H9 (cell line): ENCODE measurements around the gene C1orf74. TPM values are rescaled to one million over a fixed set of nuclear protein-coding genes. Genes with fewer than 3 reads are reported as not detected.

Source experiments
- DNase-seq: peaks from one replicate; pipeline ENCODE4 v3.0.0-alpha.2; 2017
- H2AFZ ChIP-seq: one replicate; pipeline ENCODE4 v1.6.1; 2013; ENCODE audit warnings: mild to moderate bottlenecking, low read length, control low read depth, moderate library complexity
- H2AK5ac ChIP-seq: 2 replicates; pipeline ENCODE4 v1.6.1; 2013; ENCODE audit warnings: low read length, control low read depth, mixed read lengths; ENCODE audit not compliant: insufficient read length
- H2BK120ac ChIP-seq: one replicate; pipeline ENCODE4 v1.6.1; 2013; ENCODE audit warnings: low read depth, mild to moderate bottlenecking, low read length, control low read depth, inconsistent platforms; ENCODE audit not compliant: poor library complexity, severe bottlenecking
- H2BK12ac ChIP-seq: 2 replicates; pipeline ENCODE4 v1.6.1; 2013; ENCODE audit warnings: low read length, control low read depth, mixed read lengths, low read depth; ENCODE audit not compliant: insufficient read length
- H2BK15ac ChIP-seq: 2 replicates; pipeline ENCODE4 v1.6.1; 2013; ENCODE audit warnings: low read depth, low read length, control low read depth
- H2BK20ac ChIP-seq: one replicate; pipeline ENCODE4 v1.6.1; 2013; ENCODE audit warnings: low read depth, mild to moderate bottlenecking, low read length, control low read depth, inconsistent platforms; ENCODE audit not compliant: poor library complexity, severe bottlenecking
- H2BK5ac ChIP-seq: 2 replicates; pipeline ENCODE4 v1.6.1; 2013; ENCODE audit warnings: low read length, control low read depth, mixed read lengths; ENCODE audit not compliant: insufficient read length
- H3K14ac ChIP-seq: 2 replicates; pipeline ENCODE4 v1.6.1; 2013; ENCODE audit warnings: low read length, control low read depth; ENCODE audit not compliant: insufficient read depth
- H3K18ac ChIP-seq: 2 replicates; pipeline ENCODE4 v1.6.1; 2013; ENCODE audit warnings: low read depth, mild to moderate bottlenecking, mixed read lengths, low read length, control low read depth; ENCODE audit not compliant: insufficient read length
- H3K23ac ChIP-seq: 2 replicates; pipeline ENCODE4 v1.6.1; 2013; ENCODE audit warnings: low read length, control low read depth, mixed read lengths, low read depth; ENCODE audit not compliant: insufficient read length
- H3K23me2 ChIP-seq: 2 replicates; pipeline ENCODE4 v1.6.1; 2013; ENCODE audit warnings: low read depth, mild to moderate bottlenecking, mixed read lengths, low read length, control low read depth; ENCODE audit not compliant: insufficient read length, poor library complexity, severe bottlenecking
- H3K27ac ChIP-seq: 2 replicates; pipeline ENCODE4 v1.5.1; 2013; ENCODE audit warnings: low read length, control low read depth, mixed read lengths, low read depth; ENCODE audit not compliant: insufficient read length
- H3K27me3 ChIP-seq: 2 replicates; pipeline ENCODE4 v1.6.1; 2013; ENCODE audit warnings: low read length, control low read depth, inconsistent platforms; ENCODE audit not compliant: insufficient read depth
- H3K4ac ChIP-seq: 2 replicates; pipeline ENCODE4 v1.6.1; 2013; ENCODE audit warnings: low read depth, mild to moderate bottlenecking, control low read depth, inconsistent platforms, low read length, moderate library complexity
- H3K4me1 ChIP-seq: 2 replicates; pipeline ENCODE4 v1.6.1; 2013; ENCODE audit warnings: low read length, control low read depth, inconsistent platforms; ENCODE audit not compliant: insufficient read depth
- H3K4me2 ChIP-seq: 2 replicates; pipeline ENCODE4 v1.6.1; 2013; ENCODE audit warnings: low read length, control low read depth, mixed read lengths; ENCODE audit not compliant: insufficient read length, insufficient read depth
- H3K56ac ChIP-seq: 2 replicates; pipeline ENCODE4 v1.6.1; 2013; ENCODE audit warnings: low read depth, mild to moderate bottlenecking, mixed read lengths, low read length, control low read depth; ENCODE audit not compliant: insufficient read length
- H3K79me1 ChIP-seq: 2 replicates; pipeline ENCODE4 v1.6.1; 2013; ENCODE audit warnings: low read depth, mild to moderate bottlenecking, moderate library complexity, low read length, control low read depth, inconsistent platforms; ENCODE audit not compliant: insufficient read depth, poor library complexity, severe bottlenecking
- H3K79me2 ChIP-seq: 2 replicates; pipeline ENCODE4 v1.6.1; 2013; ENCODE audit warnings: low read length, control low read depth, inconsistent platforms; ENCODE audit not compliant: insufficient read depth
- H3K9ac ChIP-seq: 2 replicates; pipeline ENCODE4 v1.6.1; 2013; ENCODE audit warnings: low read length, control low read depth, mixed read lengths; ENCODE audit not compliant: insufficient read length; ENCODE audit errors: extremely low read depth
- H3K9me3 ChIP-seq: one replicate; pipeline ENCODE4 v1.6.1; 2013; ENCODE audit warnings: low read depth, low read length, inconsistent platforms; ENCODE audit not compliant: control insufficient read depth
- H3T11ph ChIP-seq: one replicate; pipeline ENCODE4 v1.6.1; 2013; ENCODE audit warnings: mild to moderate bottlenecking, low read length, control low read depth, inconsistent platforms
- H4K20me1 ChIP-seq: one replicate; pipeline ENCODE4 v1.6.1; 2013; ENCODE audit not compliant: control insufficient read depth, insufficient read length, insufficient read depth
- H4K5ac ChIP-seq: 2 replicates; pipeline ENCODE4 v1.6.1; 2013; ENCODE audit warnings: low read depth, mild to moderate bottlenecking, mixed read lengths, low read length, control low read depth; ENCODE audit not compliant: insufficient read length
- H4K8ac ChIP-seq: replicated peaks from 2 replicates; pipeline ENCODE4 v1.6.1; 2013; ENCODE audit warnings: low read length, control low read depth, mixed read lengths, low read depth; ENCODE audit not compliant: insufficient read length
- H4K91ac ChIP-seq: 2 replicates; pipeline ENCODE4 v1.6.1; 2013; ENCODE audit warnings: low read depth, mild to moderate bottlenecking, moderate library complexity, mixed read lengths, low read length, control low read depth; ENCODE audit not compliant: insufficient read length
- H3K27ac Mint-ChIP-seq, 3 experiments: 2 replicates in 2 of 3; 3 replicates in 1 of 3; pipeline ENCODE4 v1.8.0; 2020 to 2021; ENCODE audit warnings: mixed read lengths in 3 of 3, mild to moderate bottlenecking in 1 of 3, moderate library complexity in 1 of 3
- H3K27me3 Mint-ChIP-seq: 2 replicates; pipeline ENCODE4 v1.8.0; 2021; ENCODE audit warnings: low read depth, mild to moderate bottlenecking, moderate library complexity, mixed read lengths
- H3K36me3 Mint-ChIP-seq, 3 experiments: 2 replicates in 2 of 3; 3 replicates in 1 of 3; pipeline ENCODE4 v1.8.0; 2020 to 2021; ENCODE audit warnings: low read depth in 3 of 3, mixed read lengths in 3 of 3; ENCODE audit not compliant: insufficient read depth in 1 of 3
- H3K4me1 Mint-ChIP-seq, 2 experiments: 2 replicates each; pipeline ENCODE4 v1.8.0; 2020; ENCODE audit warnings: mixed read lengths in 2 of 2
- H3K4me3 Mint-ChIP-seq, 2 experiments: 2 replicates in 1 of 2; 3 replicates in 1 of 2; pipeline ENCODE4 v1.8.0; 2020 to 2021; ENCODE audit warnings: mild to moderate bottlenecking in 2 of 2, mixed read lengths in 2 of 2, moderate library complexity in 1 of 2
- H3K9me3 Mint-ChIP-seq, 2 experiments: 2 replicates in 1 of 2; 3 replicates in 1 of 2; pipeline ENCODE4 v1.8.0; 2020; ENCODE audit warnings: mild to moderate bottlenecking in 2 of 2, mixed read lengths in 2 of 2, moderate library complexity in 1 of 2
- WGBS: extraction: QIAGEN DNeasy Blood & Tissue Kit; methylation state at CpG from one replicate; pipeline ENCODE4 v1.1.7; 2013; ENCODE audit warnings: missing lambda C conversion rate, low lambda C conversion rate, mixed read lengths; ENCODE audit not compliant: insufficient read length; ENCODE audit errors: extremely low coverage; 5-methylcytosine and 5-hydroxymethylcytosine counted together
- total RNA-seq: library from RNA; stranded (reverse); gene quantifications from 2 replicates; pipeline ENCODE4 v1.2.1, GENCODE V29; 2021
- TF ChIP-seq, protein P1 (sequence below): fragments of 200-600 bp; sonication (generic); conservative IDR thresholded peaks from 3 replicates; pipeline ENCODE4 v1.8.0; 2021; ENCODE audit warnings: antibody characterized with exemption, mild to moderate bottlenecking

Gene C1orf74
- total RNA-seq, 1 experiment from 2014 or later: 2.4 TPM

DNA sequence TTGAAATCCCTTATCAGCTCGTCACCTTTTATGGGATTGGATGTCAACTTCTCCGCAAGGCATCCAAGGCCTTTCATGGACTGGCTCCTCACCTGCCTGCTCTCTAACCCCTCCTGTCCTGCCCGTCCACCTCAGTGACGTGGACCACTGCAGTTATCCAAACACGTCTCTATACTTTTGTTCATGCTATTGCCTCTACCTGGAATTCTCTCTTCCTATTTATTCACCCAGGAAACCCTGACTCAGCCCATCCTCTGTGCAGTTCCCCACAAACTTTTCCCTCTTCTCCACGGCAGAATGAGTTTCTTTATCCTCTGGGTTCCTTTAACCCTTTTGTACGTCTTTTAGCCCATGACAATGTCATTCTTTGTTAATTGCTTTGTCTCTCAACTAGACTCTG, 38.3 kb upstream of the C1orf74 start:
- no peak for DNase-seq
- H3K27me3 ChIP-seq: no peaks in the 10 kb centered on the region; the same call in 1 of the 2 replicates

More for the DNA sequence above, 38.3 kb upstream of the C1orf74 start:
- no peak overlapping the region for H3K9ac ChIP-seq
- no peak overlapping the region; a peak in 1 of 5 replicates for H3K4me3 Mint-ChIP-seq
- H3K56ac ChIP-seq: no peak overlapping the region
- no peak overlapping the region for H4K5ac ChIP-seq
- peaks cover 7 to 11% of the 10 kb centered on the region in 2 experiments for H3K4me1 Mint-ChIP-seq
- H4K91ac ChIP-seq: no peak overlapping the region
- no peaks in the 10 kb centered on the region for H3K79me1 ChIP-seq
- no peaks in the 10 kb centered on the region for H3K4me1 ChIP-seq
- WGBS: no CpG with 5 or more reads among the region's 7 CpGs
- no peak overlapping the region for H2BK120ac ChIP-seq
- no peaks in the 10 kb centered on the region for H3K23me2 ChIP-seq
- H2AFZ ChIP-seq: no peak overlapping the region
- H3K36me3 Mint-ChIP-seq: no peaks in the 10 kb centered on the region
- no peak overlapping the region for H3K14ac ChIP-seq
- no peak overlapping the region for H3K4me2 ChIP-seq
- no peak overlapping the region; a peak in 1 of 7 replicates for H3K27ac Mint-ChIP-seq
- peaks cover 0 to 3% of the 10 kb centered on the region in 2 experiments; a peak in 1 of 5 replicates for H3K9me3 Mint-ChIP-seq
- H3T11ph ChIP-seq: no peak overlapping the region
- no peak overlapping the region for H3K18ac ChIP-seq
- H2BK5ac ChIP-seq: no peak overlapping the region
- no peak overlapping the region for H4K8ac ChIP-seq
- no peak overlapping the region for H2BK15ac ChIP-seq
- no peak overlapping the region for H3K4ac ChIP-seq
- no peak overlapping the region for H3K27ac ChIP-seq
- no peak overlapping the region for H2BK20ac ChIP-seq
- no peak overlapping the region for H2AK5ac ChIP-seq
- no peaks in the 10 kb centered on the region for H3K9me3 ChIP-seq
- H2BK12ac ChIP-seq: no peak overlapping the region
- peaks cover 31% of the 10 kb centered on the region for H3K27me3 Mint-ChIP-seq
- TF ChIP-seq, protein P1, sequence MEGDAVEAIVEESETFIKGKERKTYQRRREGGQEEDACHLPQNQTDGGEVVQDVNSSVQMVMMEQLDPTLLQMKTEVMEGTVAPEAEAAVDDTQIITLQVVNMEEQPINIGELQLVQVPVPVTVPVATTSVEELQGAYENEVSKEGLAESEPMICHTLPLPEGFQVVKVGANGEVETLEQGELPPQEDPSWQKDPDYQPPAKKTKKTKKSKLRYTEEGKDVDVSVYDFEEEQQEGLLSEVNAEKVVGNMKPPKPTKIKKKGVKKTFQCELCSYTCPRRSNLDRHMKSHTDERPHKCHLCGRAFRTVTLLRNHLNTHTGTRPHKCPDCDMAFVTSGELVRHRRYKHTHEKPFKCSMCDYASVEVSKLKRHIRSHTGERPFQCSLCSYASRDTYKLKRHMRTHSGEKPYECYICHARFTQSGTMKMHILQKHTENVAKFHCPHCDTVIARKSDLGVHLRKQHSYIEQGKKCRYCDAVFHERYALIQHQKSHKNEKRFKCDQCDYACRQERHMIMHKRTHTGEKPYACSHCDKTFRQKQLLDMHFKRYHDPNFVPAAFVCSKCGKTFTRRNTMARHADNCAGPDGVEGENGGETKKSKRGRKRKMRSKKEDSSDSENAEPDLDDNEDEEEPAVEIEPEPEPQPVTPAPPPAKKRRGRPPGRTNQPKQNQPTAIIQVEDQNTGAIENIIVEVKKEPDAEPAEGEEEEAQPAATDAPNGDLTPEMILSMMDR: no peak
- no peaks in the 10 kb centered on the region for H4K20me1 ChIP-seq
- H3K23ac ChIP-seq: no peak overlapping the region
- no peaks in the 10 kb centered on the region for H3K79me2 ChIP-seq
